Neutrophil (primary cell): Measurements from ENCODE around the gene DIP2C.

Experiments
- H3K27ac ChIP-seq: fragments of 200-600 bp; sonication (generic); 2 replicates; pipeline ENCODE4 v1.5.1; 2016; ENCODE audit warnings: mild to moderate bottlenecking, moderate library complexity
- H3K27me3 ChIP-seq: fragments of 200-600 bp; sonication (generic); 2 replicates; pipeline ENCODE4 v1.6.0; 2016; ENCODE audit warnings: mild to moderate bottlenecking
- H3K36me3 ChIP-seq: fragments of 200-600 bp; sonication (generic); 2 replicates; pipeline ENCODE4 v1.5.1; 2017
- H3K4me1 ChIP-seq, 2 experiments: fragments of 200-600 bp in 1 of 2; sonication (generic) in 1 of 2; 1 replicate in 1 of 2; 2 replicates in 1 of 2; pipeline versions ENCODE4 v1.5.1 to v1.6.1; 2013 to 2016; ENCODE audit warnings: low read depth in 1 of 2, low read length in 1 of 2, mild to moderate bottlenecking in 1 of 2, moderate library complexity in 1 of 2; ENCODE audit not compliant: control insufficient read depth in 1 of 2, insufficient read depth in 1 of 2
- H3K4me3 ChIP-seq, 2 experiments: fragments of 200-600 bp in 1 of 2; sonication (generic) in 1 of 2; 1 replicate in 1 of 2; 2 replicates in 1 of 2; pipeline ENCODE4 v1.5.1; 2013 to 2016; ENCODE audit warnings: low read depth in 1 of 2, low read length in 1 of 2, mild to moderate bottlenecking in 1 of 2, moderate library complexity in 1 of 2
- H3K9me3 ChIP-seq: fragments of 200-600 bp; sonication (generic); 2 replicates; pipeline ENCODE4 v1.5.1; 2016
- TF ChIP-seq, protein P1 (sequence below): fragments of 200-600 bp; sonication (generic); IDR thresholded peaks from 2 replicates; pipeline ENCODE4 v1.5.1; 2016; ENCODE audit warnings: antibody characterized with exemption

Gene DIP2C

GRCh38 chr10:625751-626711 is 63.4 kb downstream of the DIP2C start:
- peaks cover 96% of the 10 kb centered on the region for H3K27me3 ChIP-seq
- no peaks in the 10 kb centered on the region for H3K4me1 ChIP-seq
- no peaks in the 10 kb centered on the region for H3K9me3 ChIP-seq
- no peaks in the 10 kb centered on the region for H3K36me3 ChIP-seq
- no peak overlapping the region for H3K4me3 ChIP-seq
- TF ChIP-seq, protein P1, sequence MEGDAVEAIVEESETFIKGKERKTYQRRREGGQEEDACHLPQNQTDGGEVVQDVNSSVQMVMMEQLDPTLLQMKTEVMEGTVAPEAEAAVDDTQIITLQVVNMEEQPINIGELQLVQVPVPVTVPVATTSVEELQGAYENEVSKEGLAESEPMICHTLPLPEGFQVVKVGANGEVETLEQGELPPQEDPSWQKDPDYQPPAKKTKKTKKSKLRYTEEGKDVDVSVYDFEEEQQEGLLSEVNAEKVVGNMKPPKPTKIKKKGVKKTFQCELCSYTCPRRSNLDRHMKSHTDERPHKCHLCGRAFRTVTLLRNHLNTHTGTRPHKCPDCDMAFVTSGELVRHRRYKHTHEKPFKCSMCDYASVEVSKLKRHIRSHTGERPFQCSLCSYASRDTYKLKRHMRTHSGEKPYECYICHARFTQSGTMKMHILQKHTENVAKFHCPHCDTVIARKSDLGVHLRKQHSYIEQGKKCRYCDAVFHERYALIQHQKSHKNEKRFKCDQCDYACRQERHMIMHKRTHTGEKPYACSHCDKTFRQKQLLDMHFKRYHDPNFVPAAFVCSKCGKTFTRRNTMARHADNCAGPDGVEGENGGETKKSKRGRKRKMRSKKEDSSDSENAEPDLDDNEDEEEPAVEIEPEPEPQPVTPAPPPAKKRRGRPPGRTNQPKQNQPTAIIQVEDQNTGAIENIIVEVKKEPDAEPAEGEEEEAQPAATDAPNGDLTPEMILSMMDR = no peak
- H3K27ac ChIP-seq = no peak overlapping the region

DNA sequence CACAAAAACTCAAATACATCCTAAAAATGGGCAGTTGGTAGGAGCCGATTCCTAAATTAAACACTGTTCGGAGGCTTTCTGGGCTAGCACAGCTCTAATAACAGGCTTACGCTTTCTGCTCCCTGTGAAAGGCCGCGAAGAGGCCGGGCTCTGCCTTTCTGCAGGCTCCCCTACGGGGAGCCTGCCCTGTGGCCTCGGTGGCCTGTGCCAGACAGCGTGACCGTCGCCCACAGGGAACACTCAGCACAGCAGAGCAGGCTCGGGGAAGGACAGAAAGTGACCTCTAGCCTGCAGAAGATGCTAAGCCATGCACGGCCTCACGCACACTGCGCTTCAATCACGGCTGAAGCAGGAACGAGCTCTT is 64.2 kb downstream of the DIP2C start:
- H3K4me1 ChIP-seq = peaks cover 3 to 4% of the 10 kb centered on the region in 2 experiments
- no peak overlapping the region for H3K27ac ChIP-seq
- no peak overlapping the region for H3K4me3 ChIP-seq
- TF ChIP-seq, protein P1 = no peak
- peaks cover 92% of the 10 kb centered on the region for H3K27me3 ChIP-seq
- no peaks in the 10 kb centered on the region for H3K9me3 ChIP-seq
- H3K36me3 ChIP-seq = no peaks in the 10 kb centered on the region

DNA sequence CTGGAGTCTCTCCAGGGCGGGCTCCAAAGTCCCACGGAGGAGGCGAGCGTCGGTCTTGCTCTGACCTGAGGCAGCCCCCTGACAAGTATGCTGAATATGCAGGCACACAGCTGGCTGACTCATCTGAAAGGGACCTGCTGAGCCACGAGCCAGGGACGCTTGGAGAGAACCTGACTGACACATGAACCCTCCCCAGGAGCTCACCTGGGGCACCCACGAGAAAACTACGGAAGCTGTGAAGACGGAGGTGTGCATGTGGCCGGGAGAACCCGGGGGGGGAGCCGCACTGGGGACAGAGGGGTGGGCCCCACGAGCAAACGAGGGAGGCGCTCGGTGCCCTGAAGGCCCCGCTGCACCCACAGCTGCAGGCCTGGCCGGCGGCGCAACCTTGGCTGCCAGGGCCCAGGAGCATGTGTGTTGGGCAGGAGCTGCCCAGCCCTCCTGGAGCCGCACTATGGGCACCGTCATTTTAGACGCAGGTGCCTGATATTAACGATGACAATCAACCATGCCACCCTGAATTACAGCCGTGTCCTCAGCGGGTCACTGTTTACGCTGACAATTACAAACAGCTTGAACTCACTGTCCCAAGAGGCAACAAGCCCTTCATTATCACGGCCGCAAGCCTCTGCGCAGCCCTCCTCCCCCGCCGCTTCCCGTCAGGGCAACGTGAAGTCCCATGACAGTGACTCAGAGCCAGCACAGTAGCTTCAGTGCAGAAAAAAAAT is 64.7 kb downstream of the DIP2C start:
- TF ChIP-seq, protein P1 = no peak
- H3K36me3 ChIP-seq = no peaks in the 10 kb centered on the region
- H3K27me3 ChIP-seq = peaks cover 89% of the 10 kb centered on the region
- peaks cover 8 to 10% of the 10 kb centered on the region in 2 experiments for H3K4me1 ChIP-seq
- H3K27ac ChIP-seq = no peak overlapping the region
- H3K4me3 ChIP-seq = no peak overlapping the region
- no peaks in the 10 kb centered on the region for H3K9me3 ChIP-seq

DNA sequence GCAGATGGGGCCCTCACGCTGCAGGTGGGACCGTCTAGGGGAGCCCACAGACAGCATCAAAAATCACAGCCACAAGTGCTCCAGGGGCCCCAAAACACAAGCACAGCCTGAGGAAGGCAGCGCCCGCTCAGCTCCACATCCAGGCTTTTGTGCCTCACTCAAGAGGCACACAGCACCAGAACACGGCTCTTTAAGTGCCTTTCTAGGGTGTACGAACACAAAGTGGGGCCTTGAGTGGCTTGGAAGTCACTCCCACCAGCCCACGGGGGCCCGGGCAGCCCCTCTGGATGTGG is 65.2 kb downstream of the DIP2C start:
- no peak overlapping the region for H3K4me3 ChIP-seq
- no peaks in the 10 kb centered on the region for H3K36me3 ChIP-seq
- peaks cover 89% of the 10 kb centered on the region for H3K27me3 ChIP-seq
- H3K4me1 ChIP-seq = peaks cover 8 to 14% of the 10 kb centered on the region in 2 experiments
- TF ChIP-seq, protein P1 = no peak
- no peaks in the 10 kb centered on the region for H3K9me3 ChIP-seq
- H3K27ac ChIP-seq = no peak overlapping the region

GRCh38 chr10:623477-624311 is 65.8 kb downstream of the DIP2C start:
- no peaks in the 10 kb centered on the region for H3K36me3 ChIP-seq
- H3K27me3 ChIP-seq = peaks cover 89% of the 10 kb centered on the region
- no peaks in the 10 kb centered on the region for H3K9me3 ChIP-seq
- TF ChIP-seq, protein P1 = no peak
- no peak overlapping the region for H3K27ac ChIP-seq
- no peak overlapping the region for H3K4me3 ChIP-seq
- H3K4me1 ChIP-seq = peaks cover 8 to 14% of the 10 kb centered on the region in 2 experiments
